B cell (primary cell): ENCODE data around the gene HCN2. TPM values are rescaled to one million over a fixed set of nuclear protein-coding genes. Genes with fewer than 3 reads are reported as not detected.

Experiments used
- ATAC-seq: fragments of 200-7000 bp; cut with Tn5 transposase; one replicate; pipeline ENCODE4 v1.10.0; 2021; ENCODE audit warnings: low read depth, mild to moderate bottlenecking, moderate number of reproducible peaks, moderate library complexity
- CTCF ChIA-PET: fragments of 350-600 bp; sonication (Branson Sonifier 250); formaldehyde crosslinking; loops from one replicate; lab custom pipeline; 2021; ENCODE audit warnings: antibody characterized with exemption, inconsistent platforms; lab: Charles Lee
- POLR2A ChIA-PET: fragments of 350-600 bp; sonication (Branson Sonifier 250); formaldehyde crosslinking; loops from one replicate; lab custom pipeline; 2021; ENCODE audit warnings: antibody characterized with exemption; lab: Charles Lee
- DNase-seq: peaks from one replicate; pipeline ENCODE4 v3.0.0; 2013
- H2AFZ ChIP-seq: 2 replicates; pipeline ENCODE4 v1.6.1; 2012; ENCODE audit warnings: mild to moderate bottlenecking, low read depth, low read length; ENCODE audit not compliant: insufficient read depth, poor library complexity, severe bottlenecking
- H3K27ac ChIP-seq, 2 donors: 1 replicate in 1 of 2; 2 replicates in 1 of 2; pipeline ENCODE4 v1.5.1; 2012 to 2013; ENCODE audit warnings: low read length in 2 of 2, mild to moderate bottlenecking in 2 of 2, moderate library complexity in 1 of 2
- H3K27me3 ChIP-seq, 4 experiments: fragments of 200-600 bp in 1 of 4; sonication (generic) in 1 of 4; replicated peaks in 1 of 4; 1 replicate in 2 of 4; 2 replicates in 2 of 4; pipeline versions ENCODE4 v1.6.1 to v1.7.0; 2013 to 2016; ENCODE audit warnings: low read length in 3 of 4, mild to moderate bottlenecking in 2 of 4, mixed read lengths in 1 of 4, moderate library complexity in 1 of 4; ENCODE audit not compliant: insufficient read depth in 4 of 4, control insufficient read depth in 3 of 4; ENCODE audit errors: control extremely low read depth in 1 of 4
- H3K36me3 ChIP-seq, 2 experiments: replicated peaks in 1 of 2; 1 replicate in 1 of 2; 2 replicates in 1 of 2; pipeline versions ENCODE4 v1.6.1 to v1.7.1; 2013; ENCODE audit warnings: low read length in 1 of 2; ENCODE audit not compliant: insufficient read depth in 2 of 2, control insufficient read depth in 1 of 2; ENCODE audit errors: control extremely low read depth in 1 of 2, extremely low read depth in 1 of 2
- H3K4me1 ChIP-seq, 2 donors: fragments of 200-600 bp in 1 of 2; sonication (generic) in 1 of 2; 1 replicate in 1 of 2; 2 replicates in 1 of 2; pipeline versions ENCODE4 v1.5.1 to v1.6.1; 2013 to 2017; ENCODE audit warnings: low read length in 2 of 2; ENCODE audit not compliant: control insufficient read depth in 2 of 2, insufficient read depth in 2 of 2
- H3K4me2 ChIP-seq: replicated peaks from 2 replicates; pipeline ENCODE3; 2012; ENCODE audit warnings: mild to moderate bottlenecking, low read depth, low read length; ENCODE audit not compliant: poor library complexity, severe bottlenecking
- H3K4me3 ChIP-seq, 5 experiments: fragments of 200-600 bp in 1 of 5; sonication (generic) in 1 of 5; 1 replicate in 3 of 5; 2 replicates in 2 of 5; pipeline versions ENCODE4 v1.5.1 to v1.7.0; 2011 to 2016; ENCODE audit warnings: low read length in 4 of 5, mild to moderate bottlenecking in 4 of 5, low read depth in 2 of 5, control low read depth in 1 of 5, moderate library complexity in 1 of 5; ENCODE audit not compliant: insufficient read depth in 1 of 5; ENCODE audit errors: control extremely low read depth in 1 of 5, extremely low read depth in 1 of 5
- H3K79me2 ChIP-seq: fragments of 200-600 bp; sonication (generic); one replicate; pipeline ENCODE4 v1.6.0; 2016; ENCODE audit warnings: low read length; ENCODE audit not compliant: control insufficient read depth, insufficient read depth
- H3K9ac ChIP-seq: fragments of 200-600 bp; sonication (generic); 2 replicates; pipeline ENCODE4 v1.6.1; 2017; ENCODE audit warnings: mild to moderate bottlenecking, low read length, moderate library complexity
- H3K9me3 ChIP-seq, 3 donors: one replicate each; pipeline versions ENCODE4 v1.6.1 to v1.7.1; 2013; ENCODE audit warnings: low read length in 2 of 3; ENCODE audit not compliant: control insufficient read depth in 2 of 3, insufficient read depth in 1 of 3; ENCODE audit errors: control extremely low read depth in 1 of 3
- H4K20me1 ChIP-seq: 2 replicates; pipeline ENCODE4 v1.6.0; 2012; ENCODE audit warnings: mild to moderate bottlenecking, low read length; ENCODE audit not compliant: insufficient read depth, control insufficient read depth, poor library complexity, severe bottlenecking
- H3K27ac Mint-ChIP-seq: one replicate; pipeline ENCODE4 v1.8.0; 2021; ENCODE audit warnings: mixed read lengths
- H3K27me3 Mint-ChIP-seq: one replicate; pipeline ENCODE4 v1.8.0; 2021; ENCODE audit warnings: mixed read lengths
- H3K4me1 Mint-ChIP-seq: one replicate; pipeline ENCODE4 v1.8.0; 2021; ENCODE audit warnings: mixed read lengths
- H3K4me3 Mint-ChIP-seq: one replicate; pipeline ENCODE4 v1.8.0; 2021; ENCODE audit warnings: mixed read lengths
- H3K9me3 Mint-ChIP-seq: one replicate; pipeline ENCODE4 v1.8.0; 2022; ENCODE audit warnings: mixed read lengths; ENCODE audit not compliant: insufficient read depth
- EZH2 ChIP-seq: IDR thresholded peaks from 2 replicates; pipeline ENCODE4 v1.6.1; 2012; ENCODE audit warnings: borderline replicate concordance, low read depth, mild to moderate bottlenecking, moderate library complexity, low read length; ENCODE audit not compliant: insufficient read depth, poor library complexity, severe bottlenecking
- WGBS: methylation state at CpG from one replicate; pipeline ENCODE4 v1.1.5; 2013; ENCODE audit warnings: missing lambda C conversion rate; ENCODE audit not compliant: insufficient coverage; 5-methylcytosine and 5-hydroxymethylcytosine counted together
- intact Hi-C: fragments of 100-400 bp; cut with micrococcal nuclease; formaldehyde crosslinking; loops from one replicate; pipeline ENCODE4 v1.10.0; 2022
- polyA plus RNA-seq: library from polyadenylated mRNA; depleted of rRNA; stranded (reverse); fragments of >200 nt; gene quantifications from 2 replicates; pipeline ENCODE4 v1.2.3, GENCODE V29; 2012
- total RNA-seq, 2 donors: library from RNA; stranded (reverse); fragments of 120-200 nt in 1 of 2; gene quantifications; 1 replicate in 1 of 2; 2 replicates in 1 of 2; pipeline versions ENCODE4 v1.2.3 to v1.2.4, GENCODE V29; 2013 to 2022
- TF ChIP-seq, protein P1 (sequence below): fragments of 200-600 bp; IDR thresholded peaks from one replicate; pipeline ENCODE4 v1.8.0; 2022; ENCODE audit warnings: antibody characterized with exemption, mild to moderate bottlenecking

Gene HCN2
- total and polyA plus RNA-seq, 2 donors (not counting 1 experiment from before 2014, with no cell fraction given): 0.27 to 0.57 TPM

DNA sequence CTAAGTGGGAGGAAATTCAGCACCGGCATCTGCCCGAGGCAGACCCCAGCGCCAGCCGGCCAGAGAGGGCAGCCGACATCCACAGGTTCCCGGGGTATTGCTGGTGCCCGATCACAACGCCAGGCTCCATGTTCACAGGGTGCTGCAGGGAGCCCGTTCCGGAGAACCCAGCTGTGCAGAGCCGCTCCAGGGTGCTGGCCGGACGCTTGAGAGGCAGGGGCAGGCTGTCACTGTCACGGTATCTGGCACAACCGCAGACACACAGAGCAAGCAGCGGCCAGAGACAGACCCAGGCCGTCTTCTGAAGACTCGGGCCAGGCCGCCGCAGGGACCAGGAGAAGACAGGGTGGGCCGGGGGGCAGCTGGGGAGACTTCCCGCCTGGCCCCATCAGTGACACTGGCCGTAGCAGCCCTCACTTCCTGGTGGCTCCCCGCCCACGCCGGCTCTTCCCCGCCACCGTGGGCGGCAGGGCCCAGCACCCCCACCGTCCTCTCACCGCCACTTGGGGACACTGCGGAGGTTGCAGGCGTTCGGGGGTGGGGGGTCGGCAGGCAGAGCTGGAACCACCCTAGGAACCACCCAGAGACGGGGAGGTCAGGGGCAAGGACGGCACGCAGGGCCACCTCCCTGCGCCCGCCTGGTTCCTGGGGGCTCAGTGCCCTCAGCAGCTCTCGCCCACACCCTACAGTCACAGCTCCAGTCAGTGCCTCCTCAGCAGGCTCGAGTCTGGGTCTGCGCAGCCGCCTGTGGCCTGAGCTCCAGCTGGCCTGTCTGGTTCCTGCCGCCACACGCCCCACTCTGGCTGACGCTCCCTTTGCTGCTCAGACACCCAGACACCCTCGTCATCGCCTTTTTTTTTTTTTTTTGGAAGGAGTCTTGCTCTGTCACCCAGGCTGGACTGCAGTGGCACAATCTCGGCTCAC is 69.5 kb downstream of the HCN2 start:
- peak overlapping the region; percentile 96 for H3K4me2 ChIP-seq
- CTCF ChIA-PET: interaction anchor here (0.5 to 1.6 kb wide), 3 partner anchors 9 to 75 kb away, joined by 4 to 6 read pairs (median 5); no protein-coding TSS in a partner anchor

More for the DNA sequence above, 69.5 kb downstream of the HCN2 start:
- Histone ChIP-seq H3K79me2 (peaks cover 93% of the 10 kb centered on the region), H3K27ac (peak overlapping the region; percentile 87 to 97), H3K36me3 (peaks cover 0 to 27% of the 10 kb centered on the region in 2 experiments), H3K27me3 (no peaks in the 10 kb centered on the region), H3K9me3 (peaks cover 0 to 4% (median 0%) of the 10 kb centered on the region in 3 donors), H3K4me3 (peak overlapping the region in 3 of 5 experiments; percentile 82 to 94 (median 88)), H2AFZ (no peak overlapping the region), H3K9ac (peak overlapping the region; percentile 79), H4K20me1 (peaks cover 85% of the 10 kb centered on the region), H3K4me1 (peaks cover 33 to 63% of the 10 kb centered on the region in 2 donors)
- H3K27ac Mint-ChIP-seq: peak overlapping the region; percentile 98
- no peaks in the 10 kb centered on the region for H3K9me3 Mint-ChIP-seq
- POLR2A ChIA-PET: interaction anchor here (0.7 to 2.3 kb wide), 4 partner anchors 9 to 42 kb away, joined by 3 to 6 read pairs (median 4); no protein-coding TSS in a partner anchor
- peaks cover 65% of the 10 kb centered on the region for H3K4me1 Mint-ChIP-seq
- WGBS: 76% methylated on average over 45 of the region's 50 CpGs
- intact Hi-C loops: no loop called here
- peak overlapping the region; percentile 96 for H3K4me3 Mint-ChIP-seq
- ATAC-seq (no peak), DNase-seq (peak; percentile 58)
- TF ChIP-seq, protein P1, sequence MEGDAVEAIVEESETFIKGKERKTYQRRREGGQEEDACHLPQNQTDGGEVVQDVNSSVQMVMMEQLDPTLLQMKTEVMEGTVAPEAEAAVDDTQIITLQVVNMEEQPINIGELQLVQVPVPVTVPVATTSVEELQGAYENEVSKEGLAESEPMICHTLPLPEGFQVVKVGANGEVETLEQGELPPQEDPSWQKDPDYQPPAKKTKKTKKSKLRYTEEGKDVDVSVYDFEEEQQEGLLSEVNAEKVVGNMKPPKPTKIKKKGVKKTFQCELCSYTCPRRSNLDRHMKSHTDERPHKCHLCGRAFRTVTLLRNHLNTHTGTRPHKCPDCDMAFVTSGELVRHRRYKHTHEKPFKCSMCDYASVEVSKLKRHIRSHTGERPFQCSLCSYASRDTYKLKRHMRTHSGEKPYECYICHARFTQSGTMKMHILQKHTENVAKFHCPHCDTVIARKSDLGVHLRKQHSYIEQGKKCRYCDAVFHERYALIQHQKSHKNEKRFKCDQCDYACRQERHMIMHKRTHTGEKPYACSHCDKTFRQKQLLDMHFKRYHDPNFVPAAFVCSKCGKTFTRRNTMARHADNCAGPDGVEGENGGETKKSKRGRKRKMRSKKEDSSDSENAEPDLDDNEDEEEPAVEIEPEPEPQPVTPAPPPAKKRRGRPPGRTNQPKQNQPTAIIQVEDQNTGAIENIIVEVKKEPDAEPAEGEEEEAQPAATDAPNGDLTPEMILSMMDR: no peak
- TF ChIP-seq EZH2: no peak
- H3K27me3 Mint-ChIP-seq: no peaks in the 10 kb centered on the region
